Activated T-helper 17 cell treated with anti-CD3 and anti-CD28 coated beads, Interleukin-2, amount 50 U/mL, for 72 hours (primary cell): ENCODE measurements around the gene ING1. TPM values are rescaled to one million over a fixed set of nuclear protein-coding genes. Genes with fewer than 3 reads are reported as not detected.
"Not testable (repeated sequence)": the region's sequence is repeated elsewhere in the genome, so short reads cannot be mapped to it uniquely, and the experiment has no call there.

Experiments
- ATAC-seq: fragments of 150-1000 bp; cut with Tn5 transposase; replicated peaks from 2 replicates; pipeline ENCODE4 v1.10.0; 2021; ENCODE audit warnings: mild to moderate bottlenecking, moderate library complexity
- H3K27ac Mint-ChIP-seq: one replicate; pipeline ENCODE4 v1.8.0; 2022; ENCODE audit warnings: mixed read lengths
- H3K27me3 Mint-ChIP-seq: one replicate; pipeline ENCODE4 v1.8.0; 2022; ENCODE audit warnings: mixed read lengths
- H3K36me3 Mint-ChIP-seq: one replicate; pipeline ENCODE4 v1.8.0; 2022; ENCODE audit warnings: low read depth, mild to moderate bottlenecking, mixed read lengths
- H3K4me1 Mint-ChIP-seq: one replicate; pipeline ENCODE4 v1.8.0; 2022; ENCODE audit warnings: mixed read lengths
- H3K4me3 Mint-ChIP-seq: one replicate; pipeline ENCODE4 v1.8.0; 2022; ENCODE audit warnings: mild to moderate bottlenecking, mixed read lengths
- H3K9me3 Mint-ChIP-seq: one replicate; pipeline ENCODE4 v1.8.0; 2022; ENCODE audit warnings: mixed read lengths
- total RNA-seq, 2 donors: library from RNA; stranded (reverse); gene quantifications; one replicate each; pipeline ENCODE4 v1.2.3, GENCODE V29; 2022

ING1 gene
- 10 to 100 TPM; 13.3 to 24.0 TPM for total RNA-seq

GRCh38 chr13:110713642-110713952 lies at the start of gene ING1:
TSS of gene ING1 (plus strand) at chr13:110713700. CDS start at chr13:110714150, 450 bp downstream.
- H3K36me3 Mint-ChIP-seq: peaks cover 36% of the 10 kb centered on the region
- H3K9me3 Mint-ChIP-seq: no peaks in the 10 kb centered on the region
- H3K27ac Mint-ChIP-seq: peak within 1 kb of the TSS; percentile 98
- peaks cover 12% of the 10 kb centered on the region for H3K4me1 Mint-ChIP-seq
- ATAC-seq: no peak
- H3K4me3 Mint-ChIP-seq: peak within 1 kb of the TSS; percentile 92
- no peaks in the 10 kb centered on the region for H3K27me3 Mint-ChIP-seq

GRCh38 chr13:110664041-110664440 lies 49.5 kb upstream of the ING1 start:
- H3K9me3 Mint-ChIP-seq: peaks cover 4% of the 10 kb centered on the region
- peaks cover 85% of the 10 kb centered on the region for H3K36me3 Mint-ChIP-seq
- ATAC-seq: no peak
- H3K27ac Mint-ChIP-seq: no peak overlapping the region
- H3K4me3 Mint-ChIP-seq: no peak overlapping the region
- H3K27me3 Mint-ChIP-seq: no peaks in the 10 kb centered on the region
- H3K4me1 Mint-ChIP-seq: peaks cover 5% of the 10 kb centered on the region

GRCh38 chr13:110664673-110665072 lies 48.8 kb upstream of the ING1 start:
- Mint-ChIP-seq H3K9me3 (peaks cover 4% of the 10 kb centered on the region), H3K4me1 (no peaks in the 10 kb centered on the region)

GRCh38 chr13:110665491-110666254 lies 47.8 kb upstream of the ING1 start:
- no peaks in the 10 kb centered on the region for H3K27me3 Mint-ChIP-seq
- no peak overlapping the region for H3K4me3 Mint-ChIP-seq
- peaks cover 86% of the 10 kb centered on the region for H3K36me3 Mint-ChIP-seq
- no peak for ATAC-seq
- H3K27ac Mint-ChIP-seq: no peak overlapping the region
- peaks cover 2% of the 10 kb centered on the region for H3K4me1 Mint-ChIP-seq
- peaks cover 4% of the 10 kb centered on the region for H3K9me3 Mint-ChIP-seq

More at GRCh38 chr13:110664673-110665072, 48.8 kb upstream of the ING1 start:
- H3K27ac Mint-ChIP-seq: no peak overlapping the region
- peaks cover 84% of the 10 kb centered on the region for H3K36me3 Mint-ChIP-seq
- no peak for ATAC-seq
- no peak overlapping the region for H3K4me3 Mint-ChIP-seq
- no peaks in the 10 kb centered on the region for H3K27me3 Mint-ChIP-seq

- peaks cover 2% of the 10 kb centered on the region for H3K9me3 Mint-ChIP-seq
- no peaks in the 10 kb centered on the region for H3K27me3 Mint-ChIP-seq
- H3K36me3 Mint-ChIP-seq: peaks cover 89% of the 10 kb centered on the region
- H3K4me1 Mint-ChIP-seq: peaks cover 6% of the 10 kb centered on the region
- no peak for ATAC-seq
- H3K27ac Mint-ChIP-seq: no peak overlapping the region
- H3K4me3 Mint-ChIP-seq: no peak overlapping the region
These were observed 47.3 kb upstream of the ING1 start for GRCh38 chr13:110666255-110666533.

GRCh38 chr13:110669036-110669435 lies 44.5 kb upstream of the ING1 start:
- Mint-ChIP-seq H3K4me1 (peaks cover 6% of the 10 kb centered on the region), H3K9me3 (no peaks in the 10 kb centered on the region), H3K27ac (no peak overlapping the region)

GRCh38 chr13:110669814-110670213 lies 43.7 kb upstream of the ING1 start:
- peaks cover 95% of the 10 kb centered on the region for H3K36me3 Mint-ChIP-seq
- H3K4me3 Mint-ChIP-seq, ATAC-seq, H3K9me3 Mint-ChIP-seq, H3K27me3 Mint-ChIP-seq, H3K4me1 Mint-ChIP-seq, H3K27ac Mint-ChIP-seq: not testable (repeated sequence)

More at GRCh38 chr13:110669036-110669435, 44.5 kb upstream of the ING1 start:
- H3K4me3 Mint-ChIP-seq: no peak overlapping the region
- peaks cover 89% of the 10 kb centered on the region for H3K36me3 Mint-ChIP-seq
- no peaks in the 10 kb centered on the region for H3K27me3 Mint-ChIP-seq
- ATAC-seq: no peak

GRCh38 chr13:110676595-110677587 lies 36.6 kb upstream of the ING1 start:
- Mint-ChIP-seq H3K36me3 (peaks cover 93% of the 10 kb centered on the region), H3K4me1 (peaks cover 11% of the 10 kb centered on the region)

GRCh38 chr13:110677731-110678545 lies 35.6 kb upstream of the ING1 start:
- peaks cover 11% of the 10 kb centered on the region for H3K4me1 Mint-ChIP-seq
- no peaks in the 10 kb centered on the region for H3K9me3 Mint-ChIP-seq
- H3K27me3 Mint-ChIP-seq: no peaks in the 10 kb centered on the region
- peak overlapping the region; percentile 81 for H3K27ac Mint-ChIP-seq
- peak; percentile 60 for ATAC-seq
- peaks cover 93% of the 10 kb centered on the region for H3K36me3 Mint-ChIP-seq
- peak overlapping the region; percentile 29 for H3K4me3 Mint-ChIP-seq

More at GRCh38 chr13:110676595-110677587, 36.6 kb upstream of the ING1 start:
- peak overlapping the region; percentile 29 for H3K4me3 Mint-ChIP-seq
- no peaks in the 10 kb centered on the region for H3K27me3 Mint-ChIP-seq
- ATAC-seq: peak; percentile 81
- H3K27ac Mint-ChIP-seq: peak overlapping the region; percentile 81
- H3K9me3 Mint-ChIP-seq: no peaks in the 10 kb centered on the region

- Mint-ChIP-seq H3K36me3 (peaks cover 89% of the 10 kb centered on the region), H3K27me3 (no peaks in the 10 kb centered on the region), H3K9me3 (no peaks in the 10 kb centered on the region), H3K27ac (peak overlapping the region; percentile 39), H3K4me1 (peaks cover 16% of the 10 kb centered on the region), H3K4me3 (no peak overlapping the region)
- no peak for ATAC-seq
These were observed 32.6 kb upstream of the ING1 start for GRCh38 chr13:110680852-110681251.

- Mint-ChIP-seq H3K4me3 (no peak overlapping the region), H3K9me3 (no peaks in the 10 kb centered on the region), H3K27me3 (no peaks in the 10 kb centered on the region), H3K36me3 (peaks cover 89% of the 10 kb centered on the region), H3K4me1 (peaks cover 5% of the 10 kb centered on the region), H3K27ac (no peak overlapping the region)
- no peak for ATAC-seq
These were observed 31.5 kb upstream of the ING1 start for GRCh38 chr13:110681868-110682550.

GRCh38 chr13:110682746-110683145 lies 30.8 kb upstream of the ING1 start:
- Mint-ChIP-seq H3K27ac (no peak overlapping the region), H3K36me3 (peaks cover 89% of the 10 kb centered on the region), H3K27me3 (no peaks in the 10 kb centered on the region), H3K9me3 (no peaks in the 10 kb centered on the region), H3K4me1 (peaks cover 5% of the 10 kb centered on the region), H3K4me3 (no peak overlapping the region)
- no peak for ATAC-seq

- Mint-ChIP-seq H3K36me3 (peaks cover 89% of the 10 kb centered on the region), H3K9me3 (no peaks in the 10 kb centered on the region), H3K4me1 (peaks cover 5% of the 10 kb centered on the region), H3K4me3 (no peak overlapping the region), H3K27ac (no peak overlapping the region), H3K27me3 (no peaks in the 10 kb centered on the region)
- ATAC-seq: no peak
These were observed 30.2 kb upstream of the ING1 start for GRCh38 chr13:110683203-110683883.
